Activated CD4-positive, alpha-beta T cell treated with anti-CD3 and anti-CD28 coated beads, Interleukin-2, amount 50 U/mL, for 24 hours (primary cell): ENCODE data around the gene PLTP.
"Not testable (repeated sequence)": the region's sequence is repeated elsewhere in the genome, so short reads cannot be mapped to it uniquely, and the experiment has no call there.

Experiments
- DNase-seq, 2 donors: peaks; one replicate each; pipeline ENCODE4 v3.0.0-alpha.2; 2020; ENCODE audit warnings: low read depth in 1 of 2, low spot score in 1 of 2

The PLTP gene

GRCh38 chr20:45911486-45912343, at the start of gene PLTP:
PLTP (minus strand) TSS chr20:45912155; CDS start chr20:45911452, 703 bp downstream.
- no peak for DNase-seq

- DNase-seq, result no peak
Observed at GRCh38 chr20:45959956-45960630, 48.1 kb upstream of the PLTP start.

- DNase-seq, result no peak
Observed at GRCh38 chr20:45959126-45959525, 47.2 kb upstream of the PLTP start.

- no peak for DNase-seq
Observed at GRCh38 chr20:45958593-45958992, 46.6 kb upstream of the PLTP start.

GRCh38 chr20:45957021-45957941, 45.3 kb upstream of the PLTP start:
- DNase-seq, result no peak

GRCh38 chr20:45956326-45956725, 44.4 kb upstream of the PLTP start:
- DNase-seq, result not testable (repeated sequence)

- DNase-seq, result no peak
Observed at GRCh38 chr20:45953672-45954071, 41.7 kb upstream of the PLTP start.

- no peak for DNase-seq
Observed at GRCh38 chr20:45952861-45953260, 40.9 kb upstream of the PLTP start.

- DNase-seq, result no peak
Observed at GRCh38 chr20:45951925-45952834, 40.2 kb upstream of the PLTP start.

GRCh38 chr20:45950330-45950646, 38.3 kb upstream of the PLTP start:
- DNase-seq, result no peak

- DNase-seq, result no peak
Observed at GRCh38 chr20:45949542-45950329, 37.8 kb upstream of the PLTP start.

- DNase-seq, result no peak
Observed at GRCh38 chr20:45948742-45949541, 37.0 kb upstream of the PLTP start.

GRCh38 chr20:45948261-45948733, 36.3 kb upstream of the PLTP start:
- no peak for DNase-seq

GRCh38 chr20:45947110-45947866, 35.3 kb upstream of the PLTP start:
- DNase-seq, result no peak

- no peak for DNase-seq
Observed at GRCh38 chr20:45946149-45946970, 34.4 kb upstream of the PLTP start.

GRCh38 chr20:45945678-45946148, 33.8 kb upstream of the PLTP start:
- no peak for DNase-seq
